Gastroesophageal sphincter (tissue), 4 donors: ENCODE data around the gene SOCS3. TPM values are rescaled to one million over a fixed set of nuclear protein-coding genes. Genes with fewer than 3 reads are reported as not detected.

Experiments used
- ATAC-seq: fragments of 150-250 bp; one replicate; pipeline ENCODE4 v1.9.1; 2016; ENCODE audit warnings: mild to moderate bottlenecking, moderate library complexity
- H3K27ac ChIP-seq, 4 donors: fragments of 200-600 bp; sonication (generic) in 3 of 4; 1 replicate in 3 of 4; 2 replicates in 1 of 4; pipeline ENCODE4 v1.5.1; 2016 to 2019
- H3K27me3 ChIP-seq: fragments of 200-600 bp; sonication (generic); one replicate; pipeline ENCODE4 v1.5.1; 2019
- H3K36me3 ChIP-seq, 2 donors: fragments of 200-600 bp; sonication (generic); one replicate each; pipeline ENCODE4 v1.5.1; 2019; ENCODE audit warnings: control low read depth in 1 of 2
- H3K4me1 ChIP-seq, 3 donors: fragments of 200-600 bp; sonication (generic); 1 replicate in 2 of 3; 2 replicates in 1 of 3; pipeline ENCODE4 v1.5.1; 2016 to 2019; ENCODE audit warnings: control low read depth in 2 of 3
- H3K4me3 ChIP-seq, 2 donors: fragments of 200-600 bp; sonication (generic); one replicate each; pipeline ENCODE4 v1.5.1; 2019; ENCODE audit warnings: mild to moderate bottlenecking in 1 of 2, moderate library complexity in 1 of 2
- H3K9me3 ChIP-seq, 3 donors: fragments of 200-600 bp; sonication (generic); one replicate each; pipeline ENCODE4 v1.5.1; 2017 to 2019; ENCODE audit warnings: control low read depth in 2 of 3
- CTCF ChIP-seq, 4 experiments: fragments of 200-600 bp in 2 of 4; fragments of 450-650 bp in 2 of 4; sonication (generic) in 1 of 4; IDR thresholded peaks; one replicate each; pipeline ENCODE4 v1.5.1; 2017 to 2019; ENCODE audit warnings: antibody characterized with exemption in 4 of 4, mild to moderate bottlenecking in 2 of 4, moderate library complexity in 2 of 4
- EP300 ChIP-seq: sonication (generic); formaldehyde crosslinking; IDR thresholded peaks from one replicate; pipeline ENCODE4 v1.6.1; 2017; ENCODE audit warnings: antibody characterized with exemption, mild to moderate bottlenecking
- POLR2A ChIP-seq, 2 donors: fragments of 450-650 bp; IDR thresholded peaks; one replicate each; pipeline ENCODE4 v1.6.1; 2017; ENCODE audit warnings: antibody characterized with exemption in 2 of 2, mild to moderate bottlenecking in 2 of 2, moderate library complexity in 1 of 2
- POLR2AphosphoS5 ChIP-seq: sonication (generic); formaldehyde crosslinking; IDR thresholded peaks from one replicate; pipeline ENCODE4 v1.6.1; 2017; ENCODE audit warnings: antibody characterized with exemption
- WGBS, 2 donors: methylation state at CpG; one replicate each; pipeline ENCODE4 v1.1.5; 2018; ENCODE audit warnings: low coverage in 1 of 2; 5-methylcytosine and 5-hydroxymethylcytosine counted together
- total RNA-seq, 4 donors: library from RNA; depleted of rRNA; stranded (reverse); fragments of >200 nt; gene quantifications; one replicate each; pipeline ENCODE4 v1.1.0, GENCODE V29; 2016

Gene SOCS3
- total RNA-seq, 4 donors from 2014 or later, result 11.5 to 423 (median 38.2) TPM

- Histone ChIP-seq H3K27ac (peak overlapping the region in 2 of 4 donors; percentile 17), H3K4me3 (no peak overlapping the region), H3K9me3 (no peaks in the 10 kb centered on the region), H3K4me1 (peaks cover 0 to 69% (median 39%) of the 10 kb centered on the region in 3 donors), H3K27me3 (no peaks in the 10 kb centered on the region), H3K36me3 (peaks cover 0 to 25% of the 10 kb centered on the region in 2 donors)
- no peak for ATAC-seq
- no peak for TF ChIP-seq POLR2A (IDR thresholded peaks at IDR 0.05)
- no peak for TF ChIP-seq POLR2AphosphoS5
- TF ChIP-seq CTCF (IDR thresholded peaks at IDR 0.05), result no peak
- no peak for TF ChIP-seq EP300
- 96% methylated on average over 11 of the region's 11 CpGs; no CpG with 5 or more reads in 1 of the 2 donors for WGBS, 2 donors
Observed at GRCh38 chr17:78391051-78391431, 31.2 kb upstream of the SOCS3 start.

GRCh38 chr17:78390241-78391050 is 30.6 kb upstream of the SOCS3 start:
- Histone ChIP-seq H3K4me1 (peaks cover 0 to 72% (median 45%) of the 10 kb centered on the region in 3 donors), H3K4me3 (no peak overlapping the region), H3K27ac (peak overlapping the region in 3 of 4 donors; percentile 17 to 79 (median 38)), H3K27me3 (no peaks in the 10 kb centered on the region), H3K36me3 (peaks cover 0 to 20% of the 10 kb centered on the region in 2 donors), H3K9me3 (no peaks in the 10 kb centered on the region)
- peak; percentile 56 for TF ChIP-seq POLR2AphosphoS5
- no peak for TF ChIP-seq POLR2A (IDR thresholded peaks at IDR 0.05)
- TF ChIP-seq CTCF (IDR thresholded peaks at IDR 0.05), result peak in 2 of 4 experiments; percentile 2 to 17
- no peak for TF ChIP-seq EP300
- peak; percentile 57 for ATAC-seq
- 50 to 71% methylated on average over 2 to 7 of the region's 15 CpGs for WGBS, 2 donors

- no peaks in the 10 kb centered on the region for H3K9me3 ChIP-seq
- peaks cover 0 to 94% (median 59%) of the 10 kb centered on the region in 3 donors for H3K4me1 ChIP-seq
- H3K27me3 ChIP-seq, result no peaks in the 10 kb centered on the region
- H3K27ac ChIP-seq, result peak overlapping the region; percentile 2 to 79 (median 75)
- H3K4me3 ChIP-seq, result no peak overlapping the region
- ATAC-seq, result peak; percentile 26
- TF ChIP-seq POLR2A (IDR thresholded peaks at IDR 0.05), result no peak
- peak; percentile 41 for TF ChIP-seq POLR2AphosphoS5
- 19 to 27% methylated on average over 4 to 10 of the region's 10 CpGs for WGBS, 2 donors
- peaks cover 0 to 5% of the 10 kb centered on the region in 2 donors for H3K36me3 ChIP-seq
Observed at GRCh38 chr17:78387977-78388941, 28.4 kb upstream of the SOCS3 start.

DNA sequence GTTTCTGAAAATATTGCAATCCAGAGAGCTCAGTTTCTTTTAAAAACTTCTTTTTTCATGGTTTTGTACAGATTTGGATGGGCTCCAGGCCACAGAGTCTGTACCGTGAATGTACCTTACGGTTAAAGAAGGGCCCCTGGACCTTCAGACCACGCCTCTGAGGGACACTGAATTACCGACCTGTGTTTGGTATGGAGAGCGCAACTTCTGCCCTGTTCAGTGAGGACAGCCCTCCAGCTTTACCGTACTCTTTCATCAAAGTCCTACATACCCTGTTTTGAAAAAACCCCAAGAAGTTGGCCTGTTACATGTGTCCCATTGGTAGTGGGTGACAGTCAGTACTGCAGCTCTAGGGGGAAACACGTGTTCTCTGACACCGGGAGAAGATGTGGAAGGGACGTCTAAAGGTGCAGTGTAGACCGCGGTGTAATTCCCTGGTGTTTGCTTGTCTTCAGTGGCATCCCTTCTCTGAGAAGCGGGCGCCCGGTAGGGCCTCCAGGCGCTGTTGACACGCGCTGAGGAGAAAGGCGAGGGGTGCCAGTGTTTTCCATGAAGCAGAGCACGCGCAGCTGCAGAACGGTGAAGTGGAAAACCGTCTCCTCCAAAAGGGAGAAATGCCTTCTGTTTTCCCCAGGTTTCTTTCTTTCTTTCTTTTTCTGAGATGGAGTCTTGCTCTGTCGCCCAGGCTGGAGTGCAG is 24.8 kb upstream of the SOCS3 start:
- TF ChIP-seq POLR2AphosphoS5 (no peak), CTCF (IDR thresholded peaks at IDR 0.05) (no peak), POLR2A (IDR thresholded peaks at IDR 0.05) (no peak), EP300 (no peak)
- Histone ChIP-seq H3K4me1 (peaks cover 3 to 99% (median 61%) of the 10 kb centered on the region in 3 donors), H3K9me3 (no peaks in the 10 kb centered on the region), H3K27ac (peak overlapping the region; percentile 35 to 79 (median 74)), H3K36me3 (peaks cover 0 to 4% of the 10 kb centered on the region in 2 donors), H3K4me3 (no peak overlapping the region), H3K27me3 (no peaks in the 10 kb centered on the region)
- 85 to 93% methylated on average over 12 to 19 of the region's 23 CpGs for WGBS, 2 donors
- ATAC-seq, result no peak
